Measurements from ENCODE around the gene SPTBN1.

The SPTBN1 gene

DNA sequence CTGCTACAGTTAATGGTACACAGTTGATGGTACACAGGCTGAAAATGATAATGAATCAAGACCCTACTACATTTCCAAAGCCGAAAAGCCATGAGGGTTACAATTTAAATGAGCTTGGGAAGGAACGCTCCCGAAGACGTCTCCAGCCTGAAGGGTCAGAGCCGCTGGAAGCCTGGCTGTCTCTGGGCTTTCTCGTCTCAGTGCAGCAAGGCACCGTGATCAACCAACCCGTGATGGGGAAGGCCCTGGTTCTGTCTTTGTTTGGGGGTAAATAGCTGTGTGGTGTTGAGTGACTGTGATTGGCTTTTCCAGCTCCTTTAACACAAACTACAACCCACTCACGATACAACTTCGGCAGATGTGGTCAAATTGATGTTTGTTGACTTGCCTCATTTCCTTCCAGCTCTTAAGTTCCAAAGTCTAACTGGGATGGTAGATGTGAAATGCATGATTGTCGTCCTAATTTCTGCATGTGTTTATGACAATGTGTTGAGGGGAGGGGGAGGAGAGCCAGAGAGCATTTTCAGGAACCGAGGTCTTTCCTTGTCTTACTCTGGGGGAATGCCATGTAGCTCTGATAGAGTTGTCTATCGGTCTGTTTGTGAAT lies 207.4 kb downstream of the SPTBN1 start:
- DNase-seq: no peak

GRCh38 chr2:54664238-54664786 lies 208.2 kb downstream of the SPTBN1 start:
- no peak for DNase-seq

- DNase-seq: no peak
These were observed 209.3 kb downstream of the SPTBN1 start for GRCh38 chr2:54665436-54665856.

GRCh38 chr2:54666131-54666633 lies 210.1 kb downstream of the SPTBN1 start:
- DNase-seq: no peak

DNA sequence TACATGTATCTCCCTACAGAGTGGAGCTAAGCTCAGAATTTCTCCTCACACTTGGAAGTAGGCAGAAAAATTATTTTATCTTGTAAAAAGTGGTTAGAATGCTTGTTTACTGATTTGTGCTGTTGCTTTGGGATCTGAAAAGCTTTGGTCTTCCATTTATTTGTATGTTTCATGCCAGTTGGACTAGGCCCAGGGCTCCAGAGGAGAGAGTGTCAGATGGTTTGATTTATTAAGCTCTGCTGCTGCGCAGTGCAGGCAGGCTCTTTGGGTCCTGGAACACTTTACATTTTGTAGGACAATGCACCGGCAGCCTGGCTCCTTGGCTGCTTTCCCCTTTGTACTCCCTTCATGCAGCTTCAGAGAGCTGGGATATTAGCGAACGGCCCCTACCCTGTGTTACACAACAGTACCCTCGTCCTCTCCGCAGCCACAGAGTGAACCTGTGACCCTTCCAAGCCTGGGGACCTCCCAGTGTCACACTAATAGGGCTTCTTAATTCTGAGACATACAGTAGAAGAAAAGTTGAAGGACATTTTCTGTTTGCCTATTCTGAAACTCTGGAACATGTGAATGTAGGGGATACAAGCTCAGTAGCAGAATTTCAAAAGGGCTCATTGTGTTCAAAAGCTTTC lies 210.6 kb downstream of the SPTBN1 start:
- no peak for DNase-seq

DNA sequence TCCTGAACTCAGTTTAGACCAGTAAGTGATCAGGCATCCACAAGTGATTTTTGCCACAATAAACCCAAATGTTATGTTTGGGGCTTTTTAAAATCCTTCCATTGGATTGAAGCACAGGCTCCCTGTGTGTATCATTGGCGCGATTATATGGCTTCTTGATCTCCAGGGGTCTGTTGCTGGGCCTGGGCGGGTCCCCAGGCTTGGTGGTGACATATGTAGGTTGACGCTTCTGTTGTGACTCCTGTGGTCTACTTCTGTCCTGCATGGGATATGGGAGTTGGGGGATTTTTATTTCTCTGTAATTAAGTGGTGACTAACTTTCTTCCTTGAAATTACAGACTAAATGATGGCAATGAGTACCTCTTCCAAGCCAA lies 211.1 kb downstream of the SPTBN1 start:
- DNase-seq: no peak

- DNase-seq: no peak
These were observed 211.9 kb downstream of the SPTBN1 start for GRCh38 chr2:54667726-54668650.

- no peak for DNase-seq
These were observed 212.6 kb downstream of the SPTBN1 start for GRCh38 chr2:54668711-54669110.

GRCh38 chr2:54669677-54670484 lies 213.8 kb downstream of the SPTBN1 start:
- DNase-seq: no peak

GRCh38 chr2:54670485-54671009 lies 214.4 kb downstream of the SPTBN1 start:
- no peak for DNase-seq

DNA sequence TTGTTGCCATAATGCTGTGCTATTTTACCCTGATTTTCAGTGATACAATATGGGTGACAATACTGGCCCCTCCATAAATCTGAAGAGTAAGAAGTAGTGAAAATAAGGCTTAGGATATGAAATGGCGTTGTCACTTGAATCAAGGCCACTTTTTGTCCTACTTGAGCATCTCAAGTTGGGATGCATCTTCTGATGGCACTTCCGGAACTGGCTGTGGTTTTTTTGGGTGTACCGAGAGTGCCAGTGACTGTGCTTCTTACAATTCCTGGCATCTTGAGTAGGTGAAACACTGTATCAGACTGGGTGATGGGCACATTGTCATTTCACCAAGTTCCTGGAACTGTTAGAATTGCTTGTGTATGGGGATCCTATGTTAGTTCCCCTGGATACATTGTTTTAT lies 214.9 kb downstream of the SPTBN1 start:
- DNase-seq: no peak

- no peak for DNase-seq
These were observed 215.9 kb downstream of the SPTBN1 start for GRCh38 chr2:54671875-54672589.

GRCh38 chr2:54672590-54673456 lies 216.7 kb downstream of the SPTBN1 start:
- DNase-seq: no peak

DNA sequence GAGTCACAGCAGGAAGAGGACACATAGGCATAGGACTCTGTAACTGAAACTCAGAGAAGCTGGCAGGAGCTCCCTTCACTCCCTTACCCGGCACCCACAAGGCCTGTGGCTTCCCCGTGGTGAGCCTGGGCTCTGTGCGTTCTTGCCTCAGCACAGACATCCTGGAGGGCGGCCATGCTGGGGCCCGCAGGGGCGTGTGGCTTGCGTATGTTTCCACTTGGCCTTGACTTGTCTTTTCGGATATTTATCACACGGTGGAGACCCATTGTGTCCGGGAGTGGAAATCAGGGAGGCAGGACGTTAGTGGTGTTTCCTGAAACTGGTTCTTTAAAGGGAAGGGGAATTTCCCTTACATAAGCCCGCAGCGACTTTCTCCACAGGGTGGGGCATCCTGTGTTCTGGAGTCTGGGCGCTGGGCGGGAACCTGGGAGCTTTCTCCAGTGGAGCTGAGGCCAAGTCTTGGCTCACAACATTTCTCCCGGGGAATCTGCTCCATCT lies 217.4 kb downstream of the SPTBN1 start:
- DNase-seq: no peak

- no peak for DNase-seq
These were observed 219.2 kb downstream of the SPTBN1 start for GRCh38 chr2:54675281-54675680.

- no peak for DNase-seq
These were observed 219.6 kb downstream of the SPTBN1 start for GRCh38 chr2:54675738-54676137.

GRCh38 chr2:54676656-54677055 lies 220.5 kb downstream of the SPTBN1 start:
- DNase-seq: no peak

GRCh38 chr2:54677476-54678265 lies 221.5 kb downstream of the SPTBN1 start:
- no peak for DNase-seq

GRCh38 chr2:54678719-54679118 lies 222.6 kb downstream of the SPTBN1 start:
- no peak for DNase-seq

All from NCI-H2081 treated with DMSO at 0.1 percent for 48 hours (cell line).